Brain microvascular endothelial cell (primary cell): ENCODE results near the gene SERINC5.

Source experiments
- DNase-seq: peaks from one replicate; pipeline ENCODE4 v3.0.0-alpha.2; 2020
- H3K27ac ChIP-seq: fragments of 250-450 bp; sonication (Bioruptor Pico); 2 replicates; pipeline ENCODE4 v1.5.1; 2020; ENCODE audit warnings: mild to moderate bottlenecking, moderate library complexity
- H3K27me3 ChIP-seq: fragments of 250-450 bp; sonication (Bioruptor Pico); replicated peaks from 2 replicates; pipeline ENCODE4 v1.5.1; 2020; ENCODE audit warnings: mild to moderate bottlenecking
- H3K36me3 ChIP-seq: fragments of 250-450 bp; sonication (Bioruptor Pico); replicated peaks from 2 replicates; pipeline ENCODE4 v1.5.1; 2020; ENCODE audit warnings: mild to moderate bottlenecking
- H3K4me3 ChIP-seq: 2 replicates; pipeline ENCODE4 v1.5.1; 2011; ENCODE audit warnings: low read depth, mild to moderate bottlenecking, control low read depth, low read length, moderate library complexity
- in situ Hi-C: cut with HindIII; loops from 2 replicates; pipeline ENCODE4 v1.10.0; 2017; ENCODE audit warnings: low sequenced_read_pairs, low pct_ligation_motif_present
- TF ChIP-seq, protein P1 (sequence below): IDR thresholded peaks from 2 replicates; pipeline ENCODE4 v1.5.1; 2011; ENCODE audit warnings: low read depth, mild to moderate bottlenecking, moderate library complexity, low read length, control low read depth, inconsistent platforms; ENCODE audit errors: missing control alignments

The SERINC5 gene

DNA sequence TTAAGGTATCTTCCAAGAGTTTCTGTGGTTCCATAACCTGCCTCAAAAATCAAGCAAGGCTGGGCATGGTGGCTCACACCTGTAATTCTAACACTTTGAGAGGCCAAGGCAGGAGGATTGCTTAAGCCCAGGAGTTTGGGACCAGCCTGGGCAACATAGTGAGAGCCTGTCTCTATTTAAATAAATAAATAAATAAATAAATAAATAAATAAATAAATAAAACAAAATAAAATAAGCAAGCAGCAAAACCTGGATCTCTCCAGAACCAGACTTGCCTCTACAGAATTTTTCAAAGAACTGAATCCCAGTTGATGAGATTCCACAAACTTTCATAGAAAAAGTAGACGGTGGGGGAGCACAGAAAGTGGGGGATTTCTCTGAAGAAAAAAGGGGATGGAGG lies 12.3 kb downstream of the SERINC5 start:
- H3K36me3 ChIP-seq, result no peaks in the 10 kb centered on the region
- TF ChIP-seq, protein P1, sequence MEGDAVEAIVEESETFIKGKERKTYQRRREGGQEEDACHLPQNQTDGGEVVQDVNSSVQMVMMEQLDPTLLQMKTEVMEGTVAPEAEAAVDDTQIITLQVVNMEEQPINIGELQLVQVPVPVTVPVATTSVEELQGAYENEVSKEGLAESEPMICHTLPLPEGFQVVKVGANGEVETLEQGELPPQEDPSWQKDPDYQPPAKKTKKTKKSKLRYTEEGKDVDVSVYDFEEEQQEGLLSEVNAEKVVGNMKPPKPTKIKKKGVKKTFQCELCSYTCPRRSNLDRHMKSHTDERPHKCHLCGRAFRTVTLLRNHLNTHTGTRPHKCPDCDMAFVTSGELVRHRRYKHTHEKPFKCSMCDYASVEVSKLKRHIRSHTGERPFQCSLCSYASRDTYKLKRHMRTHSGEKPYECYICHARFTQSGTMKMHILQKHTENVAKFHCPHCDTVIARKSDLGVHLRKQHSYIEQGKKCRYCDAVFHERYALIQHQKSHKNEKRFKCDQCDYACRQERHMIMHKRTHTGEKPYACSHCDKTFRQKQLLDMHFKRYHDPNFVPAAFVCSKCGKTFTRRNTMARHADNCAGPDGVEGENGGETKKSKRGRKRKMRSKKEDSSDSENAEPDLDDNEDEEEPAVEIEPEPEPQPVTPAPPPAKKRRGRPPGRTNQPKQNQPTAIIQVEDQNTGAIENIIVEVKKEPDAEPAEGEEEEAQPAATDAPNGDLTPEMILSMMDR, result no peak
- no peak overlapping the region for H3K4me3 ChIP-seq
- no peak overlapping the region for H3K27ac ChIP-seq
- DNase-seq, result no peak
- in situ Hi-C loops, result no loop called here
- no peaks in the 10 kb centered on the region for H3K27me3 ChIP-seq

DNA sequence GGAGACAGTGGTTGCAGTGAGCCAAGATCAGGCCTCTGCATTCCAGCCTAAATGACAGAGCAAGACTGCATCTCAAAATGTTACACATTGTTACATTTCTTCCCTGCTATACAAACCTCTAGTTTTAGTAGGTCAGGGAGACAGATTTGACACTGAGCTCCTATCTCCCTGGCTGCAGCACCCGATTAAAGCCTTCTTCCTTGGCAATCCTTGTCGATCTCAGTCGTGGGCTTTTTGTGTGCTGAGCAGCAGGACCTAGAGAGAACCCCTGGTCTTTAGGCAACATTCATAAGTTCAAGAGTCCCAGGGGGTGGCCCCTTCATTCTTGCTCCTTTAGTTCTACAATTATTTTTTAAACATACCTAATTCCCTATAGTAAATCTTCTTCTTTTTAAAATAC lies 13.0 kb downstream of the SERINC5 start:
- H3K4me3 ChIP-seq, result no peak overlapping the region
- DNase-seq, result no peak
- in situ Hi-C loops, result no loop called here
- TF ChIP-seq, protein P1, result no peak
- no peaks in the 10 kb centered on the region for H3K27me3 ChIP-seq
- H3K27ac ChIP-seq, result no peak overlapping the region
- H3K36me3 ChIP-seq, result no peaks in the 10 kb centered on the region

DNA sequence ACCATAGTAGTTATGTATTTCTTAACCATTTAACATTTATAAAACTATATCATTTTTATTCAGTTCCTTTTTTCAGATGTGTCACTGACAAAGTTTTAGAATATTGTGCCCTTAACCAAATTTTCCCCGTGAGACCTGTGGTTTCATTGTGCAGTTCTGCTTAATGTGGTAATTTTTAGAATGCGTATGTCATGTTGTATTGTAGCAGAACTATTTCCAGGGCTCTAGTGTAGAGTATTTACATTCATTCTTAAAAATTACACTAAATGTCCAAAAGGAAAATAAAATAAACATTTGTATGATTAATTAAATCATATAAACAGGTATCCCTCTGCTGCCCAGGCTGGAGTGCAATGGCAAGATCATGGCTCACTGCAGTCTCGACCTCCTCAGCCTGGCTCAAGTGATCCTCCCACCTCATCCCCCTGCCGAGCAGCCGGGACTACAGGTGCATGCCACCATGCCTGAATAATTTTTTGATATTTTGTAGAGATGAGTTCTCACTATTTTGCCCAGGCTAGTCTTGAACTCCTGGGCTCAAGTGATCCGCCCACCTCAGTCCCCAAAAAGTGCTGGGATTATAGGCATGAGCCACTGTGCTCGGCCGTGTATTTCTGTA lies 15.4 kb downstream of the SERINC5 start:
- H3K27ac ChIP-seq, result no peak overlapping the region

DNA sequence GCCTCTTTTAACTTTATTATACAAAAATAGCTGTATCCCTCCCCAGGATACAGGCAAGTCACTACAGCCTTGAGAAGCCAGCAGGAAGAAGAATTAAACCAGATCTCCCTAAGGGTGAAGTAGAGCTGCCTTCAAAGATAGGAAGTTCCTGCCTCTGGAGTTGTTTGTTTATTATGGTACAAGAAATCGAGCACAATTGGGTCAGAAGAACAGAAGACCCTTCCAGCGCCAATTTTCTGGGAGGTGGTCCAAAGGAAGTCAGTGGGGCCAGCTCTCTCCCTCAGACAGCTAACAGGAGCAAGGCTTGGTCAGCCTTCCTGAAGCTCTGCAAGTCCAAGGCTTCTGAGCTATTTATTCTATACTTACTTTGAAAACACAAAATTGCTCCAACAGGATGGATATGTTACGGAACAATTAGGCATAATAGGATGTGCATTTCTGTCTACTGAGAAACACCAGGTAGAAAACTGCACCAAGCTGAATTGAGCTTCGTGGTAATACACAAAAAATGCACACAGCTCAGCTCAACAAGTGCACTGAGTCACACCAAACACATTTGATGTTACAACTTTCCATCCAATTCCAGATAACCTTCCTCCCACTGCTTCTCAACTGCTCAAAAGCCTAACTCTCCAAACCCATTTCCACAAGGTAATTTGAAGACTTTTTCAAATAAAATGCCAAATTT lies 16.0 kb downstream of the SERINC5 start:
- peak; percentile 36 for DNase-seq
- no peaks in the 10 kb centered on the region for H3K36me3 ChIP-seq
- no peak overlapping the region for H3K4me3 ChIP-seq
- in situ Hi-C loops, result no loop called here
- no peak overlapping the region for H3K27ac ChIP-seq
- no peaks in the 10 kb centered on the region for H3K27me3 ChIP-seq
- TF ChIP-seq, protein P1, result no peak

More for the DNA sequence above, 15.4 kb downstream of the SERINC5 start:
- Histone ChIP-seq H3K27me3 (no peaks in the 10 kb centered on the region), H3K4me3 (no peak overlapping the region), H3K36me3 (no peaks in the 10 kb centered on the region)
- in situ Hi-C loops, result no loop called here
- TF ChIP-seq, protein P1, result no peak
- no peak for DNase-seq

DNA sequence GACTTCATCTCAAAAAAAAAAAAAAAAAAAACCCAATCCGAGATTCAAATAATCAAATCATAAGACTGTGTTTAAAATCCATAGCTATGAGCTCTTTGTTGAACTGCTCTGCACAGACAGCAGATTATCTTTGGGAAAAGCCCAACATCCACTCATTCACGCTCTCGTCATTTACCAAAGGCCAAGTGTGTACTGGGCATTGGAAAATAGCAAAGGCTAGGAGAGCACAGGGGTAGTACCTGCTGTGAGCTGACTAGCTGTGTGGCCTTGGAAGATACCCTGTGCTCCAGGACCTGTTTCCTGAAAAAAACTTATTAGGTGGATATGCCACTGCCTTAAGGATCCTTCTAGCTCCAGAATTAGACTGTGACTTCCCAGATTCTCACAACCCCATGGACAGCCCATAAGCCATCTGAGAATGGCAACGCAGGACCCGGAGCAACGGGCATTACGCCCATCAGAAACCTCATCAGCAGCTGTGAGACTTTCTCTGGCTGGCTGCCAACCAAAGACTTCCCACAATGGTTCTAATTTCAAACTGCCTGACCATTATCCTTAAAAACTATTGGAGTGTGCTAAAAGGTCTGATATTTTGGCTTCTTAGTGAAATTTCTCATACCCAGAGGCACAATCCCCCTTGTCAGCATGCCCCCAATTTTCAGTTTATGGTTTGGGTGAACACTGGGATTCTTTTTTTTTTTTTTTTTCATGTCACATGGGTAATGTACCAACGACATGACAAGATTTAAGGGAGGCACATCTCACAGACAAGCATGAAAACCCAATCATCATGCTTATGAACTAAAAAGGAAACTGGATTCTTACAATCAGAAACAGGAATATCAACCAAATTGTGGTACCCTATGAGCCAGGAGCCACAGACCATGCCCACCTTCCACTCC lies 16.8 kb downstream of the SERINC5 start:
- Histone ChIP-seq H3K36me3 (no peaks in the 10 kb centered on the region), H3K4me3 (no peak overlapping the region), H3K27ac (no peak overlapping the region), H3K27me3 (no peaks in the 10 kb centered on the region)
- TF ChIP-seq, protein P1, result no peak
- peak; percentile 51 for DNase-seq
- in situ Hi-C loops, result no loop called here
